MCF 10A (cell line): ENCODE data around the gene KRT15. TPM values are rescaled to one million over a fixed set of nuclear protein-coding genes. Genes with fewer than 3 reads are reported as not detected.

ENCODE experiments used
- BruUV-seq: library from RNA; stranded (reverse); fragments of 400-500 nt; replicated peaks from 2 replicates; lab custom pipeline; 2021; lab: Mats Ljungman, UMichigan
- CTCF ChIA-PET: fragments of 300-600 bp; sonication (Branson Sonifier 250); formaldehyde crosslinking; extraction: SDS; loops from one replicate; lab custom pipeline; 2021; ENCODE audit warnings: antibody characterized with exemption, inconsistent platforms; lab: Yijun Ruan, JAX
- POLR2A ChIA-PET: fragments of 300-600, 350-650 bp; sonication (Branson Sonifier 250); formaldehyde crosslinking; extraction: SDS; loops from one replicate; lab custom pipeline; 2020; ENCODE audit warnings: antibody characterized with exemption, inconsistent platforms; lab: Yijun Ruan, JAX
- DNase-seq: peaks from one replicate; pipeline ENCODE4 v3.0.0-alpha.2; 2018; ENCODE audit not compliant: unreplicated experiment
- H3K27ac Mint-ChIP-seq: one replicate; pipeline ENCODE4 v1.8.0; 2022; ENCODE audit warnings: mild to moderate bottlenecking, low read depth, mixed read lengths; ENCODE audit not compliant: unreplicated experiment
- H3K27me3 Mint-ChIP-seq: one replicate; pipeline ENCODE4 v1.8.0; 2022; ENCODE audit warnings: mixed read lengths; ENCODE audit not compliant: insufficient read depth, unreplicated experiment
- H3K36me3 Mint-ChIP-seq: one replicate; pipeline ENCODE4 v1.8.0; 2022; ENCODE audit warnings: mild to moderate bottlenecking, moderate library complexity, mixed read lengths; ENCODE audit not compliant: insufficient read depth, unreplicated experiment
- H3K4me1 Mint-ChIP-seq: one replicate; pipeline ENCODE4 v1.8.0; 2022; ENCODE audit warnings: mixed read lengths; ENCODE audit not compliant: insufficient read depth, unreplicated experiment
- H3K4me3 Mint-ChIP-seq: one replicate; pipeline ENCODE4 v1.8.0; 2022; ENCODE audit warnings: mild to moderate bottlenecking, moderate library complexity, mixed read lengths; ENCODE audit not compliant: unreplicated experiment
- H3K9me3 Mint-ChIP-seq: one replicate; pipeline ENCODE4 v1.8.0; 2022; ENCODE audit warnings: mixed read lengths; ENCODE audit not compliant: unreplicated experiment
- intact Hi-C: fragments of 100-400 bp; cut with micrococcal nuclease; formaldehyde crosslinking; loops from 2 replicates; pipeline ENCODE4 v1.14.1; 2022
- total RNA-seq: library from RNA; stranded (reverse); gene quantifications from 2 replicates; pipeline ENCODE4 v1.2.3, GENCODE V29; 2022
- TF ChIP-seq, protein P1 (sequence below): fragments of 200-600 bp; IDR thresholded peaks from one replicate; pipeline ENCODE4 v1.8.0; 2022; ENCODE audit warnings: antibody characterized with exemption, mild to moderate bottlenecking; ENCODE audit not compliant: unreplicated experiment

The KRT15 gene
- total RNA-seq, 1 experiment from 2014 or later, result 83.4 TPM

DNA sequence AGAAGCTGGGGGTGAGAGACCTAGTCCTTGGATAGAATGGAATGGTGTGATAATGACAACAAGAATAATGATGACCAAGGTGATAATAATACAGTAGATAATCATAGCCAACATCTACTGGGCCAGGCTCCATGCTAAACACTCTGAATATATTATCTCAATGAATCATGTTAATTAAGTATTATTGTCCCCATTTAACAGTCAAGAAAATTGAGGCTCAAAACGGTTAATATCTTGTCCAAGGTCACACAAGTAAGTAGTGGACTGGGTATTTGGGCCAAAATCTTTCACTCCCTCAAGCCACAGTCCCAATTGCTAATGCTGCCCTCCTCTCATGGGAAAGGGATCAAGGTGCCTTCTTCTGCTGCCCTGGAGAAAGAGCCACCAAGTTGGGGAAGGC is 13.3 kb upstream of the KRT15 start:
- Mint-ChIP-seq H3K36me3 (peaks cover 12% of the 10 kb centered on the region), H3K4me3 (no peak overlapping the region), H3K27ac (no peak overlapping the region), H3K4me1 (peaks cover 28% of the 10 kb centered on the region), H3K27me3 (no peaks in the 10 kb centered on the region), H3K9me3 (no peaks in the 10 kb centered on the region)
- TF ChIP-seq, protein P1, sequence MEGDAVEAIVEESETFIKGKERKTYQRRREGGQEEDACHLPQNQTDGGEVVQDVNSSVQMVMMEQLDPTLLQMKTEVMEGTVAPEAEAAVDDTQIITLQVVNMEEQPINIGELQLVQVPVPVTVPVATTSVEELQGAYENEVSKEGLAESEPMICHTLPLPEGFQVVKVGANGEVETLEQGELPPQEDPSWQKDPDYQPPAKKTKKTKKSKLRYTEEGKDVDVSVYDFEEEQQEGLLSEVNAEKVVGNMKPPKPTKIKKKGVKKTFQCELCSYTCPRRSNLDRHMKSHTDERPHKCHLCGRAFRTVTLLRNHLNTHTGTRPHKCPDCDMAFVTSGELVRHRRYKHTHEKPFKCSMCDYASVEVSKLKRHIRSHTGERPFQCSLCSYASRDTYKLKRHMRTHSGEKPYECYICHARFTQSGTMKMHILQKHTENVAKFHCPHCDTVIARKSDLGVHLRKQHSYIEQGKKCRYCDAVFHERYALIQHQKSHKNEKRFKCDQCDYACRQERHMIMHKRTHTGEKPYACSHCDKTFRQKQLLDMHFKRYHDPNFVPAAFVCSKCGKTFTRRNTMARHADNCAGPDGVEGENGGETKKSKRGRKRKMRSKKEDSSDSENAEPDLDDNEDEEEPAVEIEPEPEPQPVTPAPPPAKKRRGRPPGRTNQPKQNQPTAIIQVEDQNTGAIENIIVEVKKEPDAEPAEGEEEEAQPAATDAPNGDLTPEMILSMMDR, result no peak
- DNase-seq, result no peak
- POLR2A ChIA-PET, result interaction anchor here (1.0 to 1.5 kb wide), 2 partner anchors 11 to 17 kb away, joined by 3 to 7 read pairs; no protein-coding TSS in a partner anchor
- CTCF ChIA-PET, result interaction anchor here (1.2 to 1.7 kb wide), 2 partner anchors 11 to 18 kb away, joined by 3 to 4 read pairs; no protein-coding TSS in a partner anchor
- BruUV-seq, result no TSS peak
- intact Hi-C loops, result no loop called here

DNA sequence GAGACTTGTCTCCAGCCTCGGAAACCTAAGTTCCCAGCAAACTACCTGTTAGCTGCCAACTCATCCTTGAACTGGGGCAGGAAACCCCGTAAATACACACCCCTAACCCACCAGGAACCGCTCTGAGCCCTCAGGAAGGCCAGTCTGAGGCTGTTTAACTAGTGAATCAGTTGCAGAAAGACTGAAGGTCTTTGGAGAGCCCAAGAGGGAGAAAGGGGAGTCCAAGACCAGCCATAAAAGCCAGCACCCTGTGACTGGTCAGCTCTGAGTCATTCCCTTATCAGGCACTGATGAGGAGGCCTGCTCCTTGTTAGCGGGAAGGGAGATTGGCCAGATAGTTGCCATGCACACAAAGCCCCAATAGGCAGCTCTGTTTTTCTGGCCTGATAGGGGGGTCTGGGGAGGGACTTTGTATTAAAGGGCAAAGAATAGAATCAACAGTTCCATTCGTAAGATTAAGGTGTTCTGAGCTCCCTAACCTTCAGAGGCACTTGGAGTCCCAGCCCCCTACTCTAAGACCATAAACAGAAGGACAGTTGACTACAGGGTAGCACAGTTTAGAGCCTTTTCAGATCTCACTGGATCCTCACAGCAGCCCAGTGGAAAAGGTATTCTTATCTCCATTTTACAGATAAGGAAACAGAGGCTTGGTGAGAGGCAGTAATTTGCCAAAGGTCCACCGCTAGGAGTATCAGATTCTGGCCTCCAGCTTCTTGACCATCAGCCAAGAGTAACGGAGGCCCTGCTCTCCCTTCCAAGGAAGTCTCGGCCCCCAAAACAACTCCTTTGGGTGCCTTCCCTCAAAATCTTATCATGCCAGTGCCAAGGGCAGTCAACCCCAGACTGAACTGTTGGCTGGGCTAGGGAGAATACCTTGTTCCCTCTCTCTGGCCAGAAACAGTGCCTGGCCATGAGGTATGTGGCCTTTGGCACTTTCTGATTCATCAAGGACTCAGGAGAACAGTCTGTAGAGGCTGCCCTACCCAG is 11.7 kb upstream of the KRT15 start:
- BruUV-seq, result no TSS peak
- no peaks in the 10 kb centered on the region for H3K9me3 Mint-ChIP-seq
- CTCF ChIA-PET, result interaction anchor here (0.6 to 0.8 kb wide), 2 partner anchors 15 to 118 kb away, joined by 3 to 4 read pairs; no protein-coding TSS in a partner anchor
- TF ChIP-seq, protein P1, result no peak
- DNase-seq, result peak; percentile 62
- H3K27me3 Mint-ChIP-seq, result no peaks in the 10 kb centered on the region
- POLR2A ChIA-PET, result interaction anchor here (0.6 to 2.5 kb wide), 4 partner anchors 8 to 18 kb away, joined by 3 to 9 read pairs (median 6); partner anchors contain the start of gene KRT15
- no peak overlapping the region for H3K27ac Mint-ChIP-seq
- H3K4me1 Mint-ChIP-seq, result peaks cover 26% of the 10 kb centered on the region
- intact Hi-C loops, result no loop called here
- peaks cover 5% of the 10 kb centered on the region for H3K36me3 Mint-ChIP-seq
- H3K4me3 Mint-ChIP-seq, result no peak overlapping the region

DNA sequence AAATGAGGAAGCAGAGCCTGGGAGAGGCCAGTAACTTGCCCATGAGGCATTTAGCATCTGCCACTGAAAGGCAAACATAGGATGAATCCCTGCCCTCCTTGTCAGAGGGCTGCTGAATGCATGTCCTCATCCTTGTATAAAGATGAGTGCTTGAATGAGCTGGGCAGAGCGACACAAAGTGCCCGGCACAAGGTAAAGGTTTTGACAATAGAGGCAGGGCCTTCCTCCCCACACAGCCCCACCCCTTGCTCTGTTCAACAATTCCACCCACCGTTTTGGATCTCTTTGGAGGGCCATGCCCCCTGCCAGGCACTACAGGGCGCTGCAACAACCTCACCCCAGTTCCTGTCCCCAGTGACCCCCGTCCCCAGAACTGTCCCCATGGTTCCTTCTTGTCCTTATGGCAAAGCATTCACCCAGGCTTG is 10.8 kb upstream of the KRT15 start:
- Mint-ChIP-seq H3K27me3 (no peaks in the 10 kb centered on the region), H3K9me3 (no peaks in the 10 kb centered on the region), H3K4me1 (peaks cover 26% of the 10 kb centered on the region), H3K36me3 (no peaks in the 10 kb centered on the region), H3K27ac (no peak overlapping the region), H3K4me3 (no peak overlapping the region)
- DNase-seq, result no peak
- intact Hi-C loops, result no loop called here
- BruUV-seq, result no TSS peak
- TF ChIP-seq, protein P1, result no peak
- POLR2A ChIA-PET, result interaction anchor here (1.1 to 2.5 kb wide), 3 partner anchors 8 to 18 kb away, joined by 6 to 9 read pairs (median 8); partner anchors contain the start of gene KRT15
- CTCF ChIA-PET, result interaction anchor here (0.6 to 1.1 kb wide), 6 partner anchors 16 to 1048 kb away, joined by 3 to 5 read pairs (median 4); no protein-coding TSS in a partner anchor

DNA sequence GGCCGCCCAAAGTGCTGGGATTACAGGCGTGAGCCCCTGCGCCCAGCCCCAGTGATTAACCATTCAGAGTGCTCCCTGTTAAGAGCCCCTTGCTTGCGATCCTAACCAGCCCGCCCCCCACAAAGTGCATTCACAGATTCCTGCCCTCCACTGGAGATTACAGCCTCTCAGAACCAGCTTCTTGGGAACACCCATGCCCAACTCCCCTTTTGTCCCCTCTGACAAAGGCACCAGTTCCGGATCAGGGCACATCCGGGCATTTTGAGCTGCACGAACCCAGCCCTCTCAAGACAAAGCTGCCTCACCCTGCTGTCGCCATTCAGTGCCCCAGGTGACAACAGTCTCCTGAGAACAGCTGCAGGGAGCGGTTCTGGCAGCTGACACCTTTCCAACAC is 10.3 kb upstream of the KRT15 start:
- peaks cover 26% of the 10 kb centered on the region for H3K4me1 Mint-ChIP-seq
- BruUV-seq, result no TSS peak
- H3K36me3 Mint-ChIP-seq, result no peaks in the 10 kb centered on the region
- H3K27me3 Mint-ChIP-seq, result no peaks in the 10 kb centered on the region
- TF ChIP-seq, protein P1, result no peak
- POLR2A ChIA-PET, result interaction anchor here (1.1 to 2.5 kb wide), 2 partner anchors 10 to 19 kb away, joined by 6 to 9 read pairs; partner anchors contain the start of gene KRT15
- no peak overlapping the region for H3K4me3 Mint-ChIP-seq
- no peak overlapping the region for H3K27ac Mint-ChIP-seq
- DNase-seq, result no peak
- H3K9me3 Mint-ChIP-seq, result no peaks in the 10 kb centered on the region
- intact Hi-C loops, result no loop called here
- CTCF ChIA-PET, result interaction anchor here (0.6 to 1.1 kb wide), 4 partner anchors 20 to 1048 kb away, joined by 3 to 5 read pairs (median 4); no protein-coding TSS in a partner anchor
